Karpas-422 (cell line): Measurements from ENCODE around the gene FRZB. TPM values are rescaled to one million over a fixed set of nuclear protein-coding genes. Genes with fewer than 3 reads are reported as not detected.

Experiments used
- DNase-seq: peaks from one replicate; pipeline ENCODE4 v3.0.0-alpha.2; 2015
- H2AFZ ChIP-seq: fragments of 200-600 bp; sonication (generic); 2 replicates; pipeline ENCODE4 v1.6.1; 2014; ENCODE audit warnings: antibody characterized with exemption, low read length, mixed read lengths
- H3K27ac ChIP-seq: fragments of 200-600 bp; sonication (generic); 2 replicates; pipeline ENCODE4 v1.5.1; 2014; ENCODE audit warnings: mild to moderate bottlenecking, low read length, moderate library complexity
- H3K27me3 ChIP-seq: fragments of 200-600 bp; sonication (generic); 2 replicates; pipeline ENCODE4 v1.6.1; 2014; ENCODE audit warnings: low read length, mixed read lengths
- H3K36me3 ChIP-seq: fragments of 200-600 bp; sonication (generic); 2 replicates; pipeline ENCODE4 v1.6.1; 2014; ENCODE audit warnings: low read length, mixed read lengths; ENCODE audit not compliant: insufficient read depth
- H3K4me1 ChIP-seq: fragments of 200-600 bp; sonication (generic); 2 replicates; pipeline ENCODE4 v1.6.1; 2014; ENCODE audit warnings: mild to moderate bottlenecking, low read length, mixed read lengths
- H3K4me2 ChIP-seq: fragments of 200-600 bp; sonication (generic); 2 replicates; pipeline ENCODE4 v1.6.1; 2014; ENCODE audit warnings: low read length, low read depth, mild to moderate bottlenecking; ENCODE audit not compliant: poor library complexity, severe bottlenecking
- H3K4me3 ChIP-seq: fragments of 200-600 bp; sonication (generic); 2 replicates; pipeline ENCODE4 v1.5.1; 2014; ENCODE audit warnings: mild to moderate bottlenecking, antibody characterized with exemption, low read length, mixed read lengths
- H3K79me2 ChIP-seq: fragments of 200-600 bp; sonication (generic); 2 replicates; pipeline ENCODE4 v1.6.1; 2014; ENCODE audit warnings: mild to moderate bottlenecking, low read length, mixed read lengths
- H3K9ac ChIP-seq: fragments of 200-600 bp; sonication (generic); 2 replicates; pipeline ENCODE4 v1.6.0; 2014; ENCODE audit warnings: low read length
- H3K9me2 ChIP-seq: fragments of 200-600 bp; sonication (generic), shearing (Covaris generic); replicated peaks from 2 replicates; pipeline ENCODE4 v1.6.0; 2014; ENCODE audit warnings: mild to moderate bottlenecking, low read length, moderate library complexity; ENCODE audit not compliant: insufficient read depth
- H3K9me3 ChIP-seq: fragments of 300-700, 200-600 bp; sonication (generic); 2 replicates; pipeline ENCODE4 v1.6.1; 2014; ENCODE audit warnings: low read length, mixed read lengths
- H4K20me1 ChIP-seq: fragments of 200-600 bp; sonication (generic); 2 replicates; pipeline ENCODE4 v1.6.1; 2014; ENCODE audit warnings: mild to moderate bottlenecking, antibody characterized with exemption, low read length, low read depth; ENCODE audit not compliant: insufficient read depth
- total RNA-seq: library from RNA; depleted of rRNA; stranded (reverse); fragments of >200 nt; shearing (Covaris generic); gene quantifications from 2 replicates; pipeline ENCODE4 v1.2.3, GENCODE V29; 2014; ENCODE audit warnings: low replicate concordance

The FRZB gene
- total RNA-seq, 1 experiment from 2014 or later, result not detected

GRCh38 chr2:182852801-182853200, 13.6 kb downstream of the FRZB start:
- DNase-seq, result no peak
- H3K36me3 ChIP-seq, result no peaks in the 10 kb centered on the region
- H3K79me2 ChIP-seq, result no peaks in the 10 kb centered on the region
- no peaks in the 10 kb centered on the region for H3K4me1 ChIP-seq
- H4K20me1 ChIP-seq, result no peaks in the 10 kb centered on the region
- H3K27me3 ChIP-seq, result no peaks in the 10 kb centered on the region
- no peak overlapping the region for H3K4me2 ChIP-seq
- H3K27ac ChIP-seq, result no peak overlapping the region
- no peaks in the 10 kb centered on the region for H3K9me3 ChIP-seq
- no peak overlapping the region for H3K4me3 ChIP-seq
- no peak overlapping the region for H2AFZ ChIP-seq
- H3K9ac ChIP-seq, result no peak overlapping the region
- no peaks in the 10 kb centered on the region for H3K9me2 ChIP-seq

- Histone ChIP-seq H3K9me2 (no peaks in the 10 kb centered on the region), H3K4me3 (no peak overlapping the region), H2AFZ (no peak overlapping the region), H3K27ac (no peak overlapping the region), H3K9ac (no peak overlapping the region), H3K79me2 (no peaks in the 10 kb centered on the region), H4K20me1 (no peaks in the 10 kb centered on the region), H3K36me3 (no peaks in the 10 kb centered on the region), H3K4me1 (no peaks in the 10 kb centered on the region), H3K9me3 (no peaks in the 10 kb centered on the region), H3K27me3 (no peaks in the 10 kb centered on the region), H3K4me2 (no peak overlapping the region)
- no peak for DNase-seq
Observed at GRCh38 chr2:182852090-182852489, 14.3 kb downstream of the FRZB start.

GRCh38 chr2:182845794-182846417, 20.5 kb downstream of the FRZB start:
- Histone ChIP-seq H2AFZ (no peak overlapping the region), H3K9ac (no peak overlapping the region), H3K79me2 (no peaks in the 10 kb centered on the region), H3K27ac (no peak overlapping the region), H4K20me1 (no peaks in the 10 kb centered on the region), H3K9me3 (no peaks in the 10 kb centered on the region), H3K36me3 (no peaks in the 10 kb centered on the region), H3K27me3 (no peaks in the 10 kb centered on the region), H3K4me1 (no peaks in the 10 kb centered on the region), H3K4me3 (no peak overlapping the region), H3K9me2 (no peaks in the 10 kb centered on the region), H3K4me2 (no peak overlapping the region)
- DNase-seq, result no peak

- H3K4me3 ChIP-seq, result no peak overlapping the region
- H3K4me2 ChIP-seq, result no peak overlapping the region
- no peaks in the 10 kb centered on the region for H4K20me1 ChIP-seq
- no peaks in the 10 kb centered on the region for H3K9me3 ChIP-seq
- H3K36me3 ChIP-seq, result no peaks in the 10 kb centered on the region
- H3K27me3 ChIP-seq, result no peaks in the 10 kb centered on the region
- no peak for DNase-seq
- no peaks in the 10 kb centered on the region for H3K4me1 ChIP-seq
- no peak overlapping the region for H3K27ac ChIP-seq
- H3K9me2 ChIP-seq, result no peaks in the 10 kb centered on the region
- H3K9ac ChIP-seq, result no peak overlapping the region
- H3K79me2 ChIP-seq, result no peaks in the 10 kb centered on the region
- no peak overlapping the region for H2AFZ ChIP-seq
Observed at GRCh38 chr2:182836451-182836850, 30.0 kb downstream of the FRZB start.

- no peaks in the 10 kb centered on the region for H3K9me2 ChIP-seq
- H3K4me1 ChIP-seq, result no peaks in the 10 kb centered on the region
Observed at GRCh38 chr2:182834293-182834692, 32.1 kb downstream of the FRZB start.

GRCh38 chr2:182833084-182833854, 33.2 kb downstream of the FRZB start:
- H3K9me2 ChIP-seq, result no peaks in the 10 kb centered on the region
- H3K4me1 ChIP-seq, result no peaks in the 10 kb centered on the region
- no peaks in the 10 kb centered on the region for H3K27me3 ChIP-seq
- H3K79me2 ChIP-seq, result no peaks in the 10 kb centered on the region
- H3K9me3 ChIP-seq, result no peaks in the 10 kb centered on the region
- H3K9ac ChIP-seq, result no peak overlapping the region
- no peak for DNase-seq
- H3K4me2 ChIP-seq, result no peak overlapping the region
- no peak overlapping the region for H2AFZ ChIP-seq
- no peaks in the 10 kb centered on the region for H3K36me3 ChIP-seq
- no peak overlapping the region for H3K4me3 ChIP-seq
- no peak overlapping the region for H3K27ac ChIP-seq
- no peaks in the 10 kb centered on the region for H4K20me1 ChIP-seq

More at GRCh38 chr2:182834293-182834692, 32.1 kb downstream of the FRZB start:
- Histone ChIP-seq H2AFZ (no peak overlapping the region), H3K36me3 (no peaks in the 10 kb centered on the region), H3K79me2 (no peaks in the 10 kb centered on the region), H3K4me2 (no peak overlapping the region), H3K27ac (no peak overlapping the region), H3K9ac (no peak overlapping the region), H3K4me3 (no peak overlapping the region), H3K9me3 (no peaks in the 10 kb centered on the region), H4K20me1 (no peaks in the 10 kb centered on the region), H3K27me3 (no peaks in the 10 kb centered on the region)
- DNase-seq, result no peak

- Histone ChIP-seq H3K4me3 (no peak overlapping the region), H3K4me2 (no peak overlapping the region), H4K20me1 (no peaks in the 10 kb centered on the region), H3K27ac (no peak overlapping the region), H3K27me3 (no peaks in the 10 kb centered on the region), H3K79me2 (no peaks in the 10 kb centered on the region), H3K9me2 (no peaks in the 10 kb centered on the region), H3K36me3 (no peaks in the 10 kb centered on the region), H3K9ac (no peak overlapping the region), H3K9me3 (no peaks in the 10 kb centered on the region), H2AFZ (no peak overlapping the region), H3K4me1 (no peaks in the 10 kb centered on the region)
- no peak for DNase-seq
Observed at GRCh38 chr2:182831921-182832320, 34.5 kb downstream of the FRZB start.

- Histone ChIP-seq H3K9me3 (no peaks in the 10 kb centered on the region), H4K20me1 (no peaks in the 10 kb centered on the region), H3K9me2 (no peaks in the 10 kb centered on the region), H3K4me1 (no peaks in the 10 kb centered on the region), H3K4me3 (no peak overlapping the region), H3K4me2 (no peak overlapping the region), H3K36me3 (no peaks in the 10 kb centered on the region), H3K79me2 (no peaks in the 10 kb centered on the region), H3K27ac (no peak overlapping the region), H3K27me3 (no peaks in the 10 kb centered on the region), H3K9ac (no peak overlapping the region), H2AFZ (no peak overlapping the region)
- DNase-seq, result no peak
Observed at GRCh38 chr2:182831101-182831500, 35.3 kb downstream of the FRZB start.
